MM.1S (cell line): ENCODE data around the gene ACSL6.

ENCODE experiments used
- DNase-seq: peaks from one replicate; pipeline ENCODE4 v3.0.0-alpha.2; 2015
- H2AFZ ChIP-seq: fragments of 300-600 bp; sonication (generic); 2 replicates; pipeline ENCODE4 v1.6.0; 2016; ENCODE audit warnings: antibody characterized with exemption, low read length
- H3F3A ChIP-seq: fragments of 300-600 bp; sonication (generic); 2 replicates; pipeline ENCODE4 v1.6.1; 2016; ENCODE audit warnings: mild to moderate bottlenecking, antibody characterized with exemption, low read length, moderate library complexity, mixed read lengths; ENCODE audit not compliant: insufficient read depth
- H3K27ac ChIP-seq: fragments of 300-600 bp; sonication (generic); 2 replicates; pipeline ENCODE4 v1.5.1; 2016; ENCODE audit warnings: mild to moderate bottlenecking, low read length
- H3K27me3 ChIP-seq: fragments of 300-600 bp; sonication (generic); replicated peaks from 2 replicates; pipeline ENCODE4 v1.6.0; 2016; ENCODE audit warnings: low read length; ENCODE audit not compliant: insufficient read depth
- H3K36me3 ChIP-seq: fragments of 300-600 bp; sonication (generic); replicated peaks from 2 replicates; pipeline ENCODE4 v1.6.1; 2016; ENCODE audit warnings: mild to moderate bottlenecking, low read length, mixed read lengths; ENCODE audit not compliant: insufficient read depth
- H3K4me1 ChIP-seq: fragments of 300-600 bp; sonication (generic); 2 replicates; pipeline ENCODE4 v1.6.1; 2016; ENCODE audit warnings: low read length, mixed read lengths
- H3K4me2 ChIP-seq: fragments of 300-600 bp; sonication (generic); 2 replicates; pipeline ENCODE4 v1.6.0; 2016; ENCODE audit warnings: low read depth, low read length
- H3K4me3 ChIP-seq: fragments of 300-600 bp; sonication (generic); 2 replicates; pipeline ENCODE4 v1.5.1; 2016; ENCODE audit warnings: low read length, mixed read lengths
- H3K79me2 ChIP-seq: fragments of 300-600 bp; sonication (generic); 2 replicates; pipeline ENCODE4 v1.6.1; 2016; ENCODE audit warnings: mixed run types, low read length, mixed read lengths
- H3K9ac ChIP-seq: fragments of 300-600 bp; sonication (generic); 2 replicates; pipeline ENCODE4 v1.6.1; 2016; ENCODE audit warnings: low read length, mixed read lengths
- H3K9me2 ChIP-seq: fragments of 300-600 bp; sonication (generic); replicated peaks from 2 replicates; pipeline ENCODE4 v1.6.1; 2016; ENCODE audit warnings: mild to moderate bottlenecking, low read length, mixed read lengths; ENCODE audit not compliant: insufficient read depth
- H3K9me3 ChIP-seq: fragments of 300-600 bp; sonication (generic); replicated peaks from 2 replicates; pipeline ENCODE4 v1.6.1; 2016; ENCODE audit warnings: mild to moderate bottlenecking, low read length, mixed read lengths; ENCODE audit not compliant: insufficient read depth
- H4K20me1 ChIP-seq: fragments of 300-600 bp; sonication (generic); 2 replicates; pipeline ENCODE4 v1.6.1; 2016; ENCODE audit warnings: mild to moderate bottlenecking, low read length, moderate library complexity, mixed read lengths; ENCODE audit not compliant: insufficient read depth
- CTCF ChIP-seq: fragments of 300-600 bp; sonication (generic); IDR thresholded peaks from 2 replicates; pipeline ENCODE4 v1.5.1; 2016; ENCODE audit warnings: antibody characterized with exemption, low read length, mixed read lengths
- EZH2 ChIP-seq: fragments of 300-600 bp; sonication (generic); optimal IDR thresholded peaks from 2 replicates; pipeline ENCODE3; 2017; ENCODE audit warnings: low read depth, mild to moderate bottlenecking, antibody characterized with exemption, low read length, mixed read lengths
- EZH2phosphoT487 ChIP-seq: fragments of 300-600 bp; sonication (generic); IDR thresholded peaks from 2 replicates; pipeline ENCODE4 v1.6.1; 2018; ENCODE audit warnings: antibody characterized with exemption, low read length

The ACSL6 gene

GRCh38 chr5:132011622-132012343 is at the start of gene ACSL6:
Gene ACSL6, minus strand, starts transcription at chr5:132011658. Its CDS starts 105 bp downstream, at chr5:132011553.
- peaks cover 66% of the 10 kb centered on the region for H3K27me3 ChIP-seq
- H3K4me3 ChIP-seq: peak within 1 kb of the TSS; percentile 34; the same call in 1 of the 2 replicates
- H4K20me1 ChIP-seq: no peaks in the 10 kb centered on the region
- TF ChIP-seq EZH2phosphoT487 (no peak), EZH2 (no peak), CTCF (no peak)
- H3K9ac ChIP-seq: no peak within 1 kb of the TSS
- no peaks in the 10 kb centered on the region for H3K79me2 ChIP-seq
- no peaks in the 10 kb centered on the region for H3K9me2 ChIP-seq
- no peak within 1 kb of the TSS for H2AFZ ChIP-seq
- H3F3A ChIP-seq: no peaks in the 10 kb centered on the region
- no peaks in the 10 kb centered on the region for H3K9me3 ChIP-seq
- no peak within 1 kb of the TSS for H3K27ac ChIP-seq
- no peak for DNase-seq
- H3K4me2 ChIP-seq: peak within 1 kb of the TSS; percentile 46; the same call in 1 of the 2 replicates
- H3K36me3 ChIP-seq: no peaks in the 10 kb centered on the region
- H3K4me1 ChIP-seq: no peaks in the 10 kb centered on the region

- DNase-seq: no peak
- Histone ChIP-seq H2AFZ (no peak within 1 kb of the TSS), H3K27me3 (no peaks in the 10 kb centered on the region), H3F3A (no peaks in the 10 kb centered on the region), H3K4me1 (peaks cover 7% of the 10 kb centered on the region), H3K36me3 (no peaks in the 10 kb centered on the region), H3K27ac (no peak within 1 kb of the TSS), H3K79me2 (no peaks in the 10 kb centered on the region), H3K4me3 (no peak within 1 kb of the TSS), H3K9ac (no peak within 1 kb of the TSS), H3K9me3 (no peaks in the 10 kb centered on the region), H4K20me1 (no peaks in the 10 kb centered on the region), H3K4me2 (no peak within 1 kb of the TSS), H3K9me2 (no peaks in the 10 kb centered on the region)
- no peak for TF ChIP-seq EZH2
- no peak for TF ChIP-seq CTCF
- no peak for TF ChIP-seq EZH2phosphoT487
Measured at GRCh38 chr5:132060501-132061161, 49.2 kb upstream of the ACSL6 start, which contains the start of gene IL3. Gene IL3, plus strand, starts transcription at chr5:132060655. Its CDS starts 52 bp downstream, at chr5:132060707.

GRCh38 chr5:132059696-132060500 is 48.4 kb upstream of the ACSL6 start:
- no peak overlapping the region for H3K27ac ChIP-seq
- no peak for TF ChIP-seq EZH2phosphoT487
- TF ChIP-seq CTCF: no peak
- TF ChIP-seq EZH2: no peak
- no peaks in the 10 kb centered on the region for H3K9me2 ChIP-seq
- no peak overlapping the region for H3K4me2 ChIP-seq
- peaks cover 2% of the 10 kb centered on the region for H3K4me1 ChIP-seq
- H3K9ac ChIP-seq: no peak overlapping the region
- no peak for DNase-seq
- no peaks in the 10 kb centered on the region for H3K9me3 ChIP-seq
- H2AFZ ChIP-seq: no peak overlapping the region
- no peaks in the 10 kb centered on the region for H3F3A ChIP-seq
- H3K79me2 ChIP-seq: no peaks in the 10 kb centered on the region
- no peaks in the 10 kb centered on the region for H3K27me3 ChIP-seq
- no peaks in the 10 kb centered on the region for H3K36me3 ChIP-seq
- no peaks in the 10 kb centered on the region for H4K20me1 ChIP-seq
- no peak overlapping the region for H3K4me3 ChIP-seq
